Neutrophil (primary cell): Measurements from ENCODE around the gene TSHZ3.

Experiments
- H3K27ac ChIP-seq: fragments of 200-600 bp; sonication (generic); 2 replicates; pipeline ENCODE4 v1.5.1; 2016; ENCODE audit warnings: mild to moderate bottlenecking, moderate library complexity
- H3K27me3 ChIP-seq: fragments of 200-600 bp; sonication (generic); 2 replicates; pipeline ENCODE4 v1.6.0; 2016; ENCODE audit warnings: mild to moderate bottlenecking
- H3K36me3 ChIP-seq: fragments of 200-600 bp; sonication (generic); 2 replicates; pipeline ENCODE4 v1.5.1; 2017
- H3K4me1 ChIP-seq, 2 experiments: fragments of 200-600 bp in 1 of 2; sonication (generic) in 1 of 2; 1 replicate in 1 of 2; 2 replicates in 1 of 2; pipeline versions ENCODE4 v1.5.1 to v1.6.1; 2013 to 2016; ENCODE audit warnings: low read depth in 1 of 2, low read length in 1 of 2, mild to moderate bottlenecking in 1 of 2, moderate library complexity in 1 of 2; ENCODE audit not compliant: control insufficient read depth in 1 of 2, insufficient read depth in 1 of 2
- H3K4me3 ChIP-seq, 2 experiments: fragments of 200-600 bp in 1 of 2; sonication (generic) in 1 of 2; 1 replicate in 1 of 2; 2 replicates in 1 of 2; pipeline ENCODE4 v1.5.1; 2013 to 2016; ENCODE audit warnings: low read depth in 1 of 2, low read length in 1 of 2, mild to moderate bottlenecking in 1 of 2, moderate library complexity in 1 of 2
- H3K9me3 ChIP-seq: fragments of 200-600 bp; sonication (generic); 2 replicates; pipeline ENCODE4 v1.5.1; 2016
- TF ChIP-seq, protein P1 (sequence below): fragments of 200-600 bp; sonication (generic); IDR thresholded peaks from 2 replicates; pipeline ENCODE4 v1.5.1; 2016; ENCODE audit warnings: antibody characterized with exemption

TSHZ3 gene

DNA sequence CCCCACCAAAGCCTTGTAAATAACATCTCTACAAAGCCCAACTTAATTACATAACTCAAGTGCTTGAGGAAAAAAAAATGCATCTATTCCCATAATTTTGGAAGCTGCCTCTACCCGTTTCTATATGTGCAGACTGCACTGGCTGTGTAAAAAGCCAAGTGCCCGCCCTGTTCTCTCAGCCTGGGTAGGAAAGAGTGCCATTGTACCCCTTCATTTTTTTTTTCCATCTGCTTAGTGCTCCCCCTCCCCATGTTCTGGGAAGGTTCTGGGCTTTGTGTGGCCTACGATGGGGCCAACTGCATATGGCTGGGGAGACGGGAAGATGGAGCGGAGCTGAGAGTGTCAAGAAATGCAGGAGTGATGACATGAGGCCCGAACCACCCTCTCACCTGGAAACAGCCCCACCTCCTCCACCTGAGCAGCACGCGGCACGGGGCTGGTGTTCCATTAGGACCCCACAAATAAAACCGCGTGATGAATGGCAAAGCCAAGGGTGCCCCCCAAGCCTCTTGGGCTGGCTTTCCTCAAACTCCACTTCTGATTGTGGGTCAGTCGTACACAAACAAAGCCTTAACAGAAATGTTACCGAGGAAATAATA lies 42.1 kb downstream of the TSHZ3 start:
- peaks cover 12 to 13% of the 10 kb centered on the region in 2 experiments for H3K4me1 ChIP-seq
- no peak overlapping the region for H3K4me3 ChIP-seq
- no peak overlapping the region for H3K27ac ChIP-seq
- TF ChIP-seq, protein P1, sequence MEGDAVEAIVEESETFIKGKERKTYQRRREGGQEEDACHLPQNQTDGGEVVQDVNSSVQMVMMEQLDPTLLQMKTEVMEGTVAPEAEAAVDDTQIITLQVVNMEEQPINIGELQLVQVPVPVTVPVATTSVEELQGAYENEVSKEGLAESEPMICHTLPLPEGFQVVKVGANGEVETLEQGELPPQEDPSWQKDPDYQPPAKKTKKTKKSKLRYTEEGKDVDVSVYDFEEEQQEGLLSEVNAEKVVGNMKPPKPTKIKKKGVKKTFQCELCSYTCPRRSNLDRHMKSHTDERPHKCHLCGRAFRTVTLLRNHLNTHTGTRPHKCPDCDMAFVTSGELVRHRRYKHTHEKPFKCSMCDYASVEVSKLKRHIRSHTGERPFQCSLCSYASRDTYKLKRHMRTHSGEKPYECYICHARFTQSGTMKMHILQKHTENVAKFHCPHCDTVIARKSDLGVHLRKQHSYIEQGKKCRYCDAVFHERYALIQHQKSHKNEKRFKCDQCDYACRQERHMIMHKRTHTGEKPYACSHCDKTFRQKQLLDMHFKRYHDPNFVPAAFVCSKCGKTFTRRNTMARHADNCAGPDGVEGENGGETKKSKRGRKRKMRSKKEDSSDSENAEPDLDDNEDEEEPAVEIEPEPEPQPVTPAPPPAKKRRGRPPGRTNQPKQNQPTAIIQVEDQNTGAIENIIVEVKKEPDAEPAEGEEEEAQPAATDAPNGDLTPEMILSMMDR, result no peak
- no peaks in the 10 kb centered on the region for H3K36me3 ChIP-seq
- H3K27me3 ChIP-seq, result no peaks in the 10 kb centered on the region
- no peaks in the 10 kb centered on the region for H3K9me3 ChIP-seq

DNA sequence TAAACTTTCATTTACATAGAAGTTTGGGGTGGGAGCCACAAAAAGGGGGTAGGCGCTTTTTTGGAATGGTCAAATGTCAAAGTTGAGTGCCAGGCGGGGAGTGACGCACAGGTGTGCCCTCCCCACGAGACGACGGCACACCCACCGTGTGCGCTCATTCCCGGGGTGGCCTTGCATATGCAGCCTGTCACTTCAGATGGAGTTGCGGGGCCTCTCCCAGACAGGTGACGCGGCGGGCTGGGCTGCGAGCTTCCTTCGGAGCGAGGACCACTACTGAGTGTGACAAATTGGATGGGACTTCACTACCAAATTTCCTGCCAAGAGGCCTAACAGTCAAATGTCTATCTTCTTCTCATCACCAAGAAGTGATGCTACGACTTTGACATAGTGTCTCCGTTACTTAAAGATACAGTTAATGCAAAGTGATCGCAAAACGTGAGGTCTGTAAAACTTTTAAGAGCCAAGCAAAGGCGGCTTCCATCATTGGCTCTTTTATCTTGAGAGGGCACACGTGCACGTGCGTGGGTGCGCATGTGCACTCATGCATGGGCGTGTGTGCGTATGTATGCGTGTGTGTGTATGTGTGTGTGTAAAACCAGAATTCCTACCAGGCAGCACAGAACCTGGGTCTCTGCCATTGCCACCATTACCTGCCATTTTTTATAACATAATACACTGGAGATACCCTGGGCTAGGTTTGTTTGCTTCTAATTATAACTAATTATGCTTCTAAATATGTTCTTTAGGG lies 43.1 kb downstream of the TSHZ3 start:
- Histone ChIP-seq H3K9me3 (no peaks in the 10 kb centered on the region), H3K4me1 (peaks cover 12 to 13% of the 10 kb centered on the region in 2 experiments), H3K27ac (no peak overlapping the region), H3K4me3 (no peak overlapping the region), H3K27me3 (no peaks in the 10 kb centered on the region), H3K36me3 (no peaks in the 10 kb centered on the region)
- TF ChIP-seq, protein P1, result no peak

DNA sequence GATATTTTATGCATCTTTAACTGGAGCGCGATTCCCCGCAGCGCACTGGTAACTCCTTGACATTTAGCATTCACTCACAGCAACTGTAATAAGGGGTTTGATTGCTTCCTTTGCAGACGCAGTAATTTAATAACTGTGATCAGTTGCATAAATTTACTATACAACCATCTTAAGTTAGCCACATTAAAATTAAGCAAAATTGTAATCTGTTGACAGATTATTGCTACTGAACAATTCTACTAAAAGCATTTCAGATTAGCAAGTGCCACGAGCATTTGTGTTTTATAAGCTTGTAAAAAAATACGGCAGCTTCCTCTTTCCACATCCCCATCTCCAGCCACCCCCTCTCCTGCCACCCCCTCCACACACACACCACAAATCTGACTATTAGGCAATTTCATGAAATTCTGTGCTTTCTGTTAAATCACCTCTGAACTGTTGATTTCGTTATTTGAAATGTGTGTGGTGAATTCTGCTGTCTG lies 44.4 kb downstream of the TSHZ3 start:
- Histone ChIP-seq H3K36me3 (no peaks in the 10 kb centered on the region), H3K4me3 (no peak overlapping the region), H3K27ac (peak overlapping the region; percentile 13), H3K9me3 (no peaks in the 10 kb centered on the region), H3K27me3 (no peaks in the 10 kb centered on the region), H3K4me1 (peaks cover 8 to 13% of the 10 kb centered on the region in 2 experiments)
- TF ChIP-seq, protein P1, result no peak

- Histone ChIP-seq H3K4me3 (no peak overlapping the region), H3K4me1 (peaks cover 8 to 13% of the 10 kb centered on the region in 2 experiments), H3K36me3 (no peaks in the 10 kb centered on the region), H3K27me3 (no peaks in the 10 kb centered on the region), H3K27ac (no peak overlapping the region), H3K9me3 (no peaks in the 10 kb centered on the region)
- TF ChIP-seq, protein P1, result no peak
Observed at GRCh38 chr19:31303262-31303815, 45.9 kb downstream of the TSHZ3 start.

DNA sequence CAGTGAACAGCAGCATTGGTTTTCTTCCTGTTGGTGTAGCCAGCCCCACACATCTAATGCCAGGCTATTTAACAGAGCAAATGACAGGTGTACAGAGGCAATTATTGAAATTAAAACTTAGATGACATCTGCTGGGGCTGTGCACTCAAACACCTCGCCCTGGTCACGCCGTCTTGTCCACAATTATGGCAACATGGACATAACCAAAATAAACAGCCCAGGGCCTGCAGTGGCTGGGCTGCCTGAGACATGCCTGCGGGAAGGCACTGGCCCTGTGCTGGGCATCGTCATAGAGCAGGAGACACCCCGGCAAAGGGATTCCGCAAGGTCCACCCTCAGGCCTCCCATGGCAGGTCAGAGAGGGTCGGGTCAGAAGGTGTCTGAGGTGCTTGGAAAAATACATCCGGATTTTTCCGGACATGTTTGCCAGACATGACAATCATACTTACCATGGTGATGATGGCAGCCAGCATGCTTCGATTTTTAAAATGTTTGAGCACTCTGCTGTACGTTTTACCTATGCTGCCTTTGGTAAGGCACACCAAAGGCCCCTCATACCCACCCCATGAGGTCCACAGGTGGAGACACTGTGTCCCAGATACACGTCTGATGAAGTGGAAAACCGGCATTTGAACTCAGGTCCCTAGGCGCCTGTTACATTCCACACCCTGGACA lies 47.8 kb downstream of the TSHZ3 start:
- TF ChIP-seq, protein P1, result no peak
- H3K36me3 ChIP-seq, result no peaks in the 10 kb centered on the region
- H3K27me3 ChIP-seq, result no peaks in the 10 kb centered on the region
- H3K4me1 ChIP-seq, result peaks cover 8 to 13% of the 10 kb centered on the region in 2 experiments
- H3K9me3 ChIP-seq, result no peaks in the 10 kb centered on the region
- no peak overlapping the region for H3K4me3 ChIP-seq
- no peak overlapping the region for H3K27ac ChIP-seq
